Raji (cell line): ENCODE results near the gene CACNA1S.
A peak's percentile ranks its signal among the peaks of the same experiment; 100 is the strongest.

Source experiments
- POLR2A ChIP-seq: IDR thresholded peaks from 2 replicates; pipeline ENCODE4 v1.6.1; 2011; ENCODE audit warnings: low read depth, low read length, control low read depth; ENCODE audit not compliant: insufficient read depth

Gene CACNA1S

GRCh38 chr1:201025571-201026002, 86.6 kb downstream of the CACNA1S start:
- no peak for TF ChIP-seq POLR2A

GRCh38 chr1:201024625-201024998, 87.6 kb downstream of the CACNA1S start:
- no peak for TF ChIP-seq POLR2A

- TF ChIP-seq POLR2A: peak; percentile 4; the same call in 1 of the 2 replicates
Observed at GRCh38 chr1:201023920-201024624, 88.2 kb downstream of the CACNA1S start.

GRCh38 chr1:201023517-201023902, 88.7 kb downstream of the CACNA1S start, which contains the start of gene KIF21B:
TSS of gene KIF21B (minus strand) at chr1:201023714. CDS start at chr1:201023383, 331 bp downstream.
- peak; percentile 52 for TF ChIP-seq POLR2A

- TF ChIP-seq POLR2A: 0 out of 2 replicates have a peak, but pooled peaks have one; percentile 20
Observed at GRCh38 chr1:201022820-201023516, 89.3 kb downstream of the CACNA1S start.

- no peak; the same call in 1 of the 2 replicates for TF ChIP-seq POLR2A
Observed at GRCh38 chr1:201022493-201022819, 89.8 kb downstream of the CACNA1S start.

GRCh38 chr1:201021630-201022492, 90.4 kb downstream of the CACNA1S start:
- peak; percentile 45 for TF ChIP-seq POLR2A

- no peak for TF ChIP-seq POLR2A
Observed at GRCh38 chr1:201020721-201021629, 91.3 kb downstream of the CACNA1S start.

- no peak for TF ChIP-seq POLR2A
Observed at GRCh38 chr1:201020040-201020591, 92.1 kb downstream of the CACNA1S start.

- TF ChIP-seq POLR2A: peak; percentile 69
Observed at GRCh38 chr1:201019321-201019977, 92.8 kb downstream of the CACNA1S start.

GRCh38 chr1:201017828-201018163, 94.4 kb downstream of the CACNA1S start:
- no peak for TF ChIP-seq POLR2A

GRCh38 chr1:201016943-201017827, 95.0 kb downstream of the CACNA1S start:
- TF ChIP-seq POLR2A: no peak

GRCh38 chr1:201016211-201016651, 96.0 kb downstream of the CACNA1S start:
- TF ChIP-seq POLR2A: no peak
